NCI-H2227 (cell line): ENCODE data around the gene GCLM.
"Not testable (repeated sequence)": the region's sequence is repeated elsewhere in the genome, so short reads cannot be mapped to it uniquely, and the experiment has no call there.

Experiments used
- DNase-seq: peaks from one replicate; lab custom pipeline; 2025; ENCODE audit not compliant: unreplicated experiment; lab: John Stamatoyannopoulos, UW

Gene GCLM

GRCh38 chr1:93909146-93910050 is at the start of gene GCLM:
Gene GCLM, minus strand, starts transcription at chr1:93909430. Its CDS starts 267 bp downstream, at chr1:93909163.
- peak; percentile 96 for DNase-seq

GRCh38 chr1:93958726-93959100 is 49.5 kb upstream of the GCLM start:
- DNase-seq = no peak

GRCh38 chr1:93958032-93958725 is 48.9 kb upstream of the GCLM start:
- DNase-seq = no peak

GRCh38 chr1:93955765-93956164 is 46.5 kb upstream of the GCLM start:
- DNase-seq = no peak

GRCh38 chr1:93947002-93947686 is 37.9 kb upstream of the GCLM start:
- not testable (repeated sequence) for DNase-seq

- no peak for DNase-seq
These were observed 29.4 kb upstream of the GCLM start for GRCh38 chr1:93938461-93939145.

GRCh38 chr1:93937997-93938396 is 28.8 kb upstream of the GCLM start:
- no peak for DNase-seq

- no peak for DNase-seq
These were observed 16.0 kb upstream of the GCLM start for GRCh38 chr1:93925206-93925605.

GRCh38 chr1:93919780-93920179 is 10.6 kb upstream of the GCLM start:
- no peak for DNase-seq

- DNase-seq = no peak
These were observed 8.1 kb upstream of the GCLM start for GRCh38 chr1:93917302-93917701.

- not testable (repeated sequence) for DNase-seq
These were observed 1.6 kb upstream of the GCLM start for GRCh38 chr1:93910880-93911279.

- no peak for DNase-seq
These were observed 1.1 kb upstream of the GCLM start for GRCh38 chr1:93910305-93910704.

- peak; percentile 65 for DNase-seq
These were observed 660 bp downstream of the GCLM start for GRCh38 chr1:93908394-93909145.

- peak; percentile 7 for DNase-seq
These were observed 1.5 kb downstream of the GCLM start for GRCh38 chr1:93907718-93908117.

GRCh38 chr1:93906480-93906879 is 2.8 kb downstream of the GCLM start:
- DNase-seq = no peak

- DNase-seq = no peak
These were observed 3.5 kb downstream of the GCLM start for GRCh38 chr1:93905734-93906133.

GRCh38 chr1:93905051-93905450 is 4.2 kb downstream of the GCLM start:
- DNase-seq = no peak

GRCh38 chr1:93904228-93904627 is 5.0 kb downstream of the GCLM start:
- no peak for DNase-seq

- no peak for DNase-seq
These were observed 8.3 kb downstream of the GCLM start for GRCh38 chr1:93900723-93901504.
